ENCODE measurements around the gene CRB1. TPM values are rescaled to one million over a fixed set of nuclear protein-coding genes. Genes with fewer than 3 reads are reported as not detected.

CRB1 gene
- total and polyA plus RNA-seq, 2 of the 8 experiments (the other 6 are each of a cell fraction or from before 2014, with no cell fraction given), result 0.03 TPM; not detected in 1

Small RNAs within 50 kb of the gene (small RNA-seq; reads per million reads assigned to genes)
- gene MRPS21P3 (ENCODE audit: insufficient read depth), result not detected

Other genes with a start within 250 kb of the CRB1 start
- gene F13B, start 201.0 kb upstream of the CRB1 start, total RNA-seq (2021; fragmentation: NEBNext Ultra II Directional; extraction: Animal tissue kit (Norgen Biotek cat#: 25700)), result not detected in 2 replicates
- not detected in 2 replicates for gene F13B, start 201.0 kb upstream of the CRB1 start, polyA plus RNA-seq (2011; rRNA removed)
- 48.8 and 50.3 TPM in 2 replicates for gene ASPM, start 121.6 kb upstream of the CRB1 start, total RNA-seq (2021; fragmentation: NEBNext Ultra II Directional; extraction: Animal tissue kit (Norgen Biotek cat#: 25700))
- 3.3 and 5.1 TPM in 2 replicates for gene ASPM, start 121.6 kb upstream of the CRB1 start, polyA plus RNA-seq (2011; rRNA removed)
- gene ZBTB41, start 67.0 kb upstream of the CRB1 start, total RNA-seq (2021; fragmentation: NEBNext Ultra II Directional; extraction: Animal tissue kit (Norgen Biotek cat#: 25700)), result 5.6 TPM in 2 replicates
- gene ZBTB41, start 67.0 kb upstream of the CRB1 start, polyA plus RNA-seq (2011; rRNA removed), result 0.46 and 0.63 TPM in 2 replicates